Keratinocyte (primary cell): ENCODE results near the gene IFFO2. TPM values are rescaled to one million over a fixed set of nuclear protein-coding genes. Genes with fewer than 3 reads are reported as not detected.
A peak's percentile ranks its signal among the peaks of the same experiment; 100 is the strongest.

Source experiments
- DNase-seq: peaks from one replicate; pipeline ENCODE4 v3.0.0-alpha.2; 2011; ENCODE audit warnings: low read depth, missing footprints, low spot score
- FAIRE-seq: peaks from 2 replicates; lab custom pipeline; 2011; peaks lifted over from hg19 to GRCh38; lab: Jason Lieb, UNC
- H2AFZ ChIP-seq: 2 replicates; pipeline ENCODE4 v1.6.0; 2012; ENCODE audit warnings: low read length, control low read depth, inconsistent platforms; ENCODE audit not compliant: control insufficient read depth
- H3K27ac ChIP-seq: 2 replicates; pipeline ENCODE4 v1.5.1; 2011; ENCODE audit warnings: low read length; ENCODE audit not compliant: control insufficient read depth, insufficient read depth
- H3K27me3 ChIP-seq: 3 replicates; pipeline ENCODE4 v1.6.0; 2011; ENCODE audit warnings: low read length; ENCODE audit not compliant: control insufficient read depth, insufficient read depth; ENCODE audit errors: extremely low read depth
- H3K36me3 ChIP-seq, 2 experiments: 2 replicates in 1 of 2; 3 replicates in 1 of 2; pipeline ENCODE4 v1.5.1; 2011; ENCODE audit warnings: low read length in 2 of 2, mild to moderate bottlenecking in 1 of 2; ENCODE audit not compliant: control insufficient read depth in 2 of 2, insufficient read depth in 2 of 2; ENCODE audit errors: extremely low read depth in 1 of 2
- H3K4me1 ChIP-seq: 3 replicates; pipeline ENCODE4 v1.5.1; 2011; ENCODE audit warnings: low read length; ENCODE audit not compliant: control insufficient read depth, insufficient read depth; ENCODE audit errors: extremely low read depth
- H3K4me2 ChIP-seq: 3 replicates; pipeline ENCODE4 v1.6.0; 2011; ENCODE audit warnings: low read depth, low read length; ENCODE audit not compliant: control insufficient read depth, insufficient read depth; ENCODE audit errors: extremely low read depth
- H3K4me3 ChIP-seq, 3 experiments: fragments of 200-600 bp in 1 of 3; sonication (generic) in 1 of 3; 2 replicates in 2 of 3; 3 replicates in 1 of 3; pipeline ENCODE4 v1.5.1; 2011 to 2016; ENCODE audit warnings: low read length in 3 of 3, mild to moderate bottlenecking in 3 of 3, control low read depth in 2 of 3, inconsistent platforms in 1 of 3, low read depth in 1 of 3, mixed read lengths in 1 of 3, mixed run types in 1 of 3, moderate library complexity in 1 of 3; ENCODE audit not compliant: control insufficient read depth in 2 of 3, insufficient read depth in 2 of 3; ENCODE audit errors: extremely low read depth in 1 of 3
- H3K79me2 ChIP-seq: 2 replicates; pipeline ENCODE4 v1.6.0; 2012; ENCODE audit warnings: low read length; ENCODE audit not compliant: control insufficient read depth, insufficient read depth
- H3K9ac ChIP-seq: 3 replicates; pipeline ENCODE4 v1.6.0; 2011; ENCODE audit warnings: low read length; ENCODE audit not compliant: control insufficient read depth, insufficient read depth; ENCODE audit errors: extremely low read depth
- H3K9me1 ChIP-seq: 3 replicates; pipeline ENCODE4 v1.6.0; 2011; ENCODE audit warnings: low read length; ENCODE audit not compliant: control insufficient read depth, insufficient read depth; ENCODE audit errors: extremely low read depth
- H3K9me3 ChIP-seq: 2 replicates; pipeline ENCODE4 v1.5.1; 2012; ENCODE audit warnings: low read depth, low read length; ENCODE audit not compliant: control insufficient read depth
- H4K20me1 ChIP-seq: 3 replicates; pipeline ENCODE4 v1.6.0; 2011; ENCODE audit warnings: low read length; ENCODE audit not compliant: control insufficient read depth, insufficient read depth; ENCODE audit errors: extremely low read depth
- EZH2 ChIP-seq: IDR thresholded peaks from one replicate; pipeline ENCODE4 v1.6.1; 2012; ENCODE audit warnings: inconsistent platforms, mild to moderate bottlenecking, low read length, moderate library complexity
- dilution Hi-C: fragments of 300-500 bp; cut with MboI; formaldehyde crosslinking; loops from one replicate; pipeline ENCODE4 v1.7.0; 2020; ENCODE audit warnings: low sequenced_read_pairs; ENCODE audit not compliant: extremely low pct_ligation_motif_present
- polyA plus RNA-seq, 5 experiments: library from polyadenylated mRNA; depleted of rRNA in 3 of 5; stranded (reverse) in 3 of 5; stranded (forward) in 1 of 5; unstranded in 1 of 5; fragments of >200 nt; gene quantifications; 1 replicate in 1 of 5; 2 replicates in 3 of 5; 3 replicates in 1 of 5; pipeline versions ENCODE4 v1.2.1 to v1.2.3, GENCODE V29; 2011 to 2012; ENCODE audit warnings: missing spikeins in 2 of 5, low read depth in 1 of 5, low replicate concordance in 1 of 5
- TF ChIP-seq, protein P1 (sequence below), 3 experiments: IDR thresholded peaks in 1 of 3; conservative IDR thresholded peaks in 1 of 3; optimal IDR thresholded peaks in 1 of 3; 2 replicates in 2 of 3; 3 replicates in 1 of 3; pipeline versions ENCODE3 to v1.5.1; 2011; ENCODE audit warnings: low read length in 3 of 3, mild to moderate bottlenecking in 3 of 3, moderate library complexity in 2 of 3, control low read depth in 1 of 3, inconsistent platforms in 1 of 3; ENCODE audit not compliant: insufficient read depth in 2 of 3; ENCODE audit errors: extremely low read depth in 1 of 3

Gene IFFO2
- polyA plus RNA-seq, 1 donor (not counting 4 experiments of a cell fraction or from before 2014, with no cell fraction given) = 57.9 TPM

DNA sequence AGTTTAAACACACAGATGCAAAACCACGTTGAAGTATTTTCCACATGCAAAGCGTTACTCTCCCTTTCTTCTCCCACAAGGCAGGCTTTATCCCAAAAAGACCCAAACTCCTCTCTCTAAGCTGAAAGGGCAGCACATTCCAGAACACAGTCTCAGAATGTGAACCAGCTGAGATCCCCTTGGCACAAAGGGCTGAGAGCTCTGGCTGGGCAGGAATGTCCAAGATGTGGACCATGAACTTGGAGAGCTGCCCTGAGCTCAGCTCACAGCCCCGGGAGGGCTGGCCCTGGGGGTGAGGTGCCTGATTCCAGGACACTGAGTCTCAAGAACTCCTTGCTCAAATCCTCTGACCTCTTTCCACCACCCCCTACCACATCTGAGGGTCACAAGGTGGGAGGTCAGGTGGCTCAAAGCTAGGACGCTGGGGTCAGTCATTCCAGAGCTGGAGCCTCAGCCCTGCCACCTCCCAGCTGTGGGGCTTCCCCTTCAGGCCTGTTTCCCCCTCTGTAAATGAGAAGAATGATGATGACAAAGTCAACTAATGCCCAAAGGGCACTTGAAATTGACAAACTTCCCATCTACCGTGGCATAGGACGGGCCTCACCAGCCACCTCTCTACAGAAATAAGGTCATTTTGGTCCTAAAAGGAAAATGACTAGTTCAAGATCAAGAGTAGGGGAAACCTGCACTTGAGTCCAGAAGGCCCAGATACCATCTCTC is 65.6 kb downstream of the IFFO2 start:
- Histone ChIP-seq H3K27ac (no peak overlapping the region), H3K9me3 (no peaks in the 10 kb centered on the region), H2AFZ (no peak overlapping the region), H3K4me1 (peaks cover 12% of the 10 kb centered on the region), H3K4me3 (no peak overlapping the region), H3K9ac (no peak overlapping the region), H4K20me1 (no peaks in the 10 kb centered on the region), H3K79me2 (peaks cover 8% of the 10 kb centered on the region), H3K9me1 (no peaks in the 10 kb centered on the region), H3K27me3 (no peaks in the 10 kb centered on the region), H3K36me3 (peaks cover 4 to 20% of the 10 kb centered on the region in 2 experiments), H3K4me2 (no peak overlapping the region)
- DNase-seq (no peak), FAIRE-seq (no peak)
- TF ChIP-seq, protein P1, sequence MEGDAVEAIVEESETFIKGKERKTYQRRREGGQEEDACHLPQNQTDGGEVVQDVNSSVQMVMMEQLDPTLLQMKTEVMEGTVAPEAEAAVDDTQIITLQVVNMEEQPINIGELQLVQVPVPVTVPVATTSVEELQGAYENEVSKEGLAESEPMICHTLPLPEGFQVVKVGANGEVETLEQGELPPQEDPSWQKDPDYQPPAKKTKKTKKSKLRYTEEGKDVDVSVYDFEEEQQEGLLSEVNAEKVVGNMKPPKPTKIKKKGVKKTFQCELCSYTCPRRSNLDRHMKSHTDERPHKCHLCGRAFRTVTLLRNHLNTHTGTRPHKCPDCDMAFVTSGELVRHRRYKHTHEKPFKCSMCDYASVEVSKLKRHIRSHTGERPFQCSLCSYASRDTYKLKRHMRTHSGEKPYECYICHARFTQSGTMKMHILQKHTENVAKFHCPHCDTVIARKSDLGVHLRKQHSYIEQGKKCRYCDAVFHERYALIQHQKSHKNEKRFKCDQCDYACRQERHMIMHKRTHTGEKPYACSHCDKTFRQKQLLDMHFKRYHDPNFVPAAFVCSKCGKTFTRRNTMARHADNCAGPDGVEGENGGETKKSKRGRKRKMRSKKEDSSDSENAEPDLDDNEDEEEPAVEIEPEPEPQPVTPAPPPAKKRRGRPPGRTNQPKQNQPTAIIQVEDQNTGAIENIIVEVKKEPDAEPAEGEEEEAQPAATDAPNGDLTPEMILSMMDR (optimal IDR thresholded peaks at IDR 0.05 in 1 of 3, IDR thresholded peaks at IDR 0.05 in 1 of 3, conservative IDR thresholded peaks at IDR 0.05 in 1 of 3; ENCODE audit: extremely low read depth in 1 of 3, insufficient read depth in 2 of 3, low read length in 3 of 3) = no peak
- no peak for TF ChIP-seq EZH2
- dilution Hi-C loops = no loop called here

DNA sequence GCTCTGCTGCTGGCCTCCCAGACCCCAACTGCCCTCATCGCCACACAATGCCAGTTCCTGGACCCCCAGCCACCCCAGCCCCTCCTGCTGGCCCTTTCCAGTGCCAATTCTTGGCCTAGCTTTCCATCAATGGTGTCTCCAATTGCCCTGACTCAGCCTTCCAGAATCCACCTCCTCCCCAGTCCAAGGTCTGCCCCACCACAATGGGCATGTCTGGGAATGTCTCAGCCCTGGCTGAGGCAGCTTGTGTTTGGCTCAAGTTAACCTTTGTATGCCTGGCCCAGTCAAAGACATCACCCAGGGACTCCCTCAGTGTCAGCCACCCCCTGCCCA is 70.5 kb downstream of the IFFO2 start:
- H4K20me1 ChIP-seq = no peaks in the 10 kb centered on the region
- dilution Hi-C loops = no loop called here
- no peaks in the 10 kb centered on the region for H3K9me1 ChIP-seq
- peaks cover 38% of the 10 kb centered on the region for H3K4me1 ChIP-seq
- H3K9ac ChIP-seq = peak overlapping the region; percentile 59
- no peak overlapping the region for H2AFZ ChIP-seq
- no peaks in the 10 kb centered on the region for H3K9me3 ChIP-seq
- DNase-seq (no peak), FAIRE-seq (peak; percentile 100)
- H3K4me3 ChIP-seq = peak overlapping the region in 2 of 3 experiments; percentile 39 to 45
- TF ChIP-seq EZH2 = no peak
- TF ChIP-seq, protein P1 (optimal IDR thresholded peaks at IDR 0.05 in 1 of 3, IDR thresholded peaks at IDR 0.05 in 1 of 3, conservative IDR thresholded peaks at IDR 0.05 in 1 of 3; ENCODE audit: extremely low read depth in 1 of 3, insufficient read depth in 2 of 3, low read length in 3 of 3) = no peak
- no peaks in the 10 kb centered on the region for H3K27me3 ChIP-seq
- no peaks in the 10 kb centered on the region for H3K79me2 ChIP-seq
- peak overlapping the region; percentile 73 for H3K27ac ChIP-seq
- peaks cover 12 to 43% of the 10 kb centered on the region in 2 experiments for H3K36me3 ChIP-seq
- peak overlapping the region; percentile 77 for H3K4me2 ChIP-seq
